A673 (cell line): Measurements from ENCODE around the gene CEP83.

Experiments used
- EZH2 ChIP-seq: fragments of 200-600 bp; sonication (generic); IDR thresholded peaks from 2 replicates; pipeline ENCODE4 v1.6.1; 2017; ENCODE audit warnings: borderline replicate concordance, low read depth, mild to moderate bottlenecking, mixed read lengths, antibody characterized with exemption, low read length; ENCODE audit not compliant: poor library complexity, severe bottlenecking
- TF ChIP-seq, protein P1 (sequence below): fragments of 300-800, 200-600 bp; sonication (generic); conservative IDR thresholded peaks from 2 replicates; pipeline ENCODE4 v1.5.1; 2017; ENCODE audit warnings: low read depth, mild to moderate bottlenecking, antibody characterized with exemption, low read length, moderate library complexity, mixed read lengths

- TF ChIP-seq, protein P1, sequence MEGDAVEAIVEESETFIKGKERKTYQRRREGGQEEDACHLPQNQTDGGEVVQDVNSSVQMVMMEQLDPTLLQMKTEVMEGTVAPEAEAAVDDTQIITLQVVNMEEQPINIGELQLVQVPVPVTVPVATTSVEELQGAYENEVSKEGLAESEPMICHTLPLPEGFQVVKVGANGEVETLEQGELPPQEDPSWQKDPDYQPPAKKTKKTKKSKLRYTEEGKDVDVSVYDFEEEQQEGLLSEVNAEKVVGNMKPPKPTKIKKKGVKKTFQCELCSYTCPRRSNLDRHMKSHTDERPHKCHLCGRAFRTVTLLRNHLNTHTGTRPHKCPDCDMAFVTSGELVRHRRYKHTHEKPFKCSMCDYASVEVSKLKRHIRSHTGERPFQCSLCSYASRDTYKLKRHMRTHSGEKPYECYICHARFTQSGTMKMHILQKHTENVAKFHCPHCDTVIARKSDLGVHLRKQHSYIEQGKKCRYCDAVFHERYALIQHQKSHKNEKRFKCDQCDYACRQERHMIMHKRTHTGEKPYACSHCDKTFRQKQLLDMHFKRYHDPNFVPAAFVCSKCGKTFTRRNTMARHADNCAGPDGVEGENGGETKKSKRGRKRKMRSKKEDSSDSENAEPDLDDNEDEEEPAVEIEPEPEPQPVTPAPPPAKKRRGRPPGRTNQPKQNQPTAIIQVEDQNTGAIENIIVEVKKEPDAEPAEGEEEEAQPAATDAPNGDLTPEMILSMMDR = no peak
- no peak for TF ChIP-seq EZH2
These were observed 75.6 kb downstream of the CEP83 start for GRCh38 chr12:94384030-94384429.
